ENCODE measurements around the gene PANK1.

DNA sequence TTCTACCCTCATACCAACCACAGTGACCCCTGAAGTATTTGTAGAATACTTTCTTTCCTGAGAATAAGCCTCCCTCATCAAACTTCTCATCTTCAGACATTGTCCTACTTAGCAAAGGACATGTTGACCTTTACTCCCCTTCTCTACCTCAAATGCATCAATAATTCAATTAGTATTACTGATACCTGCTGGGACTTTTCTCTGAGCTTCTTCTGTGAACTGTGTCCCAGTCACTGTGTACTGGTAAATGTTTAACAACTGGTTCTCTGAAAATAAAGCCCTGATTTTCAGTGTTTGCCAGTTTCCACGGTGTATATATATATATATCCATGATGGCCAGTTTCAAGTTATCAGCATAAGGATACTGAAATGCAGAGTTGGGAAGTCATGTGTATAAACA is 12.2 kb downstream of the PANK1 start:
- TF ChIP-seq POLR2AphosphoS5 (IDR thresholded peaks at IDR 0.05) (no peak), EP300 (IDR thresholded peaks at IDR 0.05; ENCODE audit: low read depth) (no peak)
- TF ChIP-seq, protein P1, sequence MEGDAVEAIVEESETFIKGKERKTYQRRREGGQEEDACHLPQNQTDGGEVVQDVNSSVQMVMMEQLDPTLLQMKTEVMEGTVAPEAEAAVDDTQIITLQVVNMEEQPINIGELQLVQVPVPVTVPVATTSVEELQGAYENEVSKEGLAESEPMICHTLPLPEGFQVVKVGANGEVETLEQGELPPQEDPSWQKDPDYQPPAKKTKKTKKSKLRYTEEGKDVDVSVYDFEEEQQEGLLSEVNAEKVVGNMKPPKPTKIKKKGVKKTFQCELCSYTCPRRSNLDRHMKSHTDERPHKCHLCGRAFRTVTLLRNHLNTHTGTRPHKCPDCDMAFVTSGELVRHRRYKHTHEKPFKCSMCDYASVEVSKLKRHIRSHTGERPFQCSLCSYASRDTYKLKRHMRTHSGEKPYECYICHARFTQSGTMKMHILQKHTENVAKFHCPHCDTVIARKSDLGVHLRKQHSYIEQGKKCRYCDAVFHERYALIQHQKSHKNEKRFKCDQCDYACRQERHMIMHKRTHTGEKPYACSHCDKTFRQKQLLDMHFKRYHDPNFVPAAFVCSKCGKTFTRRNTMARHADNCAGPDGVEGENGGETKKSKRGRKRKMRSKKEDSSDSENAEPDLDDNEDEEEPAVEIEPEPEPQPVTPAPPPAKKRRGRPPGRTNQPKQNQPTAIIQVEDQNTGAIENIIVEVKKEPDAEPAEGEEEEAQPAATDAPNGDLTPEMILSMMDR (IDR thresholded peaks at IDR 0.05) = no peak

All from transverse colon (tissue), 4 donors.